A673 (cell line): ENCODE measurements around the gene ERGIC1.

Experiments
- CTCF ChIP-seq: fragments of 300-800, 200-600 bp; sonication (generic); conservative IDR thresholded peaks from 2 replicates; pipeline ENCODE4 v1.5.1; 2017; ENCODE audit warnings: low read depth, mild to moderate bottlenecking, antibody characterized with exemption, low read length, moderate library complexity, mixed read lengths
- EZH2 ChIP-seq: fragments of 200-600 bp; sonication (generic); IDR thresholded peaks from 2 replicates; pipeline ENCODE4 v1.6.1; 2017; ENCODE audit warnings: borderline replicate concordance, low read depth, mild to moderate bottlenecking, mixed read lengths, antibody characterized with exemption, low read length; ENCODE audit not compliant: poor library complexity, severe bottlenecking

- TF ChIP-seq CTCF (no peak), EZH2 (no peak)
Measured at GRCh38 chr5:172956228-172956627, 122.2 kb downstream of the ERGIC1 start.
